ENCODE measurements around the gene PAIP2. TPM values are rescaled to one million over a fixed set of nuclear protein-coding genes. Genes with fewer than 3 reads are reported as not detected.

PAIP2 gene
- total RNA-seq: 10 to 100 TPM; 67.6 to 75.4 TPM
- long read RNA-seq, donor 1, transcript PAIP2-201 (4 exons, 1,459 nt): major isoform, 25 of 28 reads
- long read RNA-seq, donor 1, partial matches to known transcripts: 1 of 28 reads
- long read RNA-seq, donor 1, other reads (novel, unspliced or antisense): 2 of 28 reads
- long read RNA-seq, donor 2, transcript PAIP2-201 (4 exons, 1,459 nt): major isoform, 285 of 315 reads
- long read RNA-seq, donor 2, partial matches to known transcripts: 18 of 315 reads
- long read RNA-seq, donor 2, other reads (novel, unspliced or antisense): 10 of 315 reads

- peak; percentile 99 for DNase-seq (ENCODE audit: low spot score)
- intact Hi-C loops (cut with DNase I): no loop called here
Observed at GRCh38 chr5:139341689-139342422, at the start of gene PAIP2. Gene PAIP2 (plus strand): TSS chr5:139341854. CDS start chr5:139363785, 21,931 bp downstream.

GRCh38 chr5:139293202-139293506, 48.5 kb upstream of the PAIP2 start:
- no peak for DNase-seq (ENCODE audit: low spot score)
- intact Hi-C loops (cut with DNase I): no loop called here

- DNase-seq (ENCODE audit: low spot score): peak; percentile 99
- intact Hi-C loops (cut with DNase I): no loop called here
Observed at GRCh38 chr5:139293507-139294373, 47.9 kb upstream of the PAIP2 start, which contains the start of gene MATR3. Gene MATR3 (plus strand): TSS chr5:139293740. CDS start chr5:139307416, 13,676 bp downstream.

- intact Hi-C loops (cut with DNase I): no loop called here
- peak; percentile 91 for DNase-seq (ENCODE audit: low spot score)
Observed at GRCh38 chr5:139294374-139295165, 47.1 kb upstream of the PAIP2 start.

GRCh38 chr5:139295346-139296057, 46.2 kb upstream of the PAIP2 start:
- intact Hi-C loops (cut with DNase I): no loop called here
- no peak for DNase-seq (ENCODE audit: low spot score)

- DNase-seq (ENCODE audit: low spot score): no peak
- intact Hi-C loops (cut with DNase I): no loop called here
Observed at GRCh38 chr5:139296198-139296597, 45.5 kb upstream of the PAIP2 start.

GRCh38 chr5:139296862-139297326, 44.8 kb upstream of the PAIP2 start:
- intact Hi-C loops (cut with DNase I): no loop called here
- no peak for DNase-seq (ENCODE audit: low spot score)

GRCh38 chr5:139297439-139298133, 44.1 kb upstream of the PAIP2 start:
- intact Hi-C loops (cut with DNase I): no loop called here
- no peak for DNase-seq (ENCODE audit: low spot score)

- DNase-seq (ENCODE audit: low spot score): no peak
- intact Hi-C loops (cut with DNase I): no loop called here
Observed at GRCh38 chr5:139298242-139298641, 43.4 kb upstream of the PAIP2 start.

GRCh38 chr5:139299486-139299885, 42.2 kb upstream of the PAIP2 start:
- intact Hi-C loops (cut with DNase I): no loop called here
- no peak for DNase-seq (ENCODE audit: low spot score)

- DNase-seq (ENCODE audit: low spot score): no peak
- intact Hi-C loops (cut with DNase I): no loop called here
Observed at GRCh38 chr5:139301808-139302499, 39.7 kb upstream of the PAIP2 start.

- intact Hi-C loops (cut with DNase I): no loop called here
- DNase-seq (ENCODE audit: low spot score): no peak
Observed at GRCh38 chr5:139304391-139305324, 37.0 kb upstream of the PAIP2 start.

GRCh38 chr5:139306197-139306596, 35.5 kb upstream of the PAIP2 start:
- intact Hi-C loops (cut with DNase I): no loop called here
- DNase-seq (ENCODE audit: low spot score): no peak

- DNase-seq (ENCODE audit: low spot score): no peak
- intact Hi-C loops (cut with DNase I): no loop called here
Observed at GRCh38 chr5:139306628-139307379, 34.9 kb upstream of the PAIP2 start.

- DNase-seq (ENCODE audit: low spot score): no peak
- intact Hi-C loops (cut with DNase I): no loop called here
Observed at GRCh38 chr5:139308797-139309196, 32.9 kb upstream of the PAIP2 start.
